HL-60 (cell line): Measurements from ENCODE around the gene NDUFA5.

Experiments used
- DNase-seq, 2 experiments: peaks; one replicate each; pipeline ENCODE4 v3.0.0-alpha.2; 2010 to 2020; ENCODE audit warnings: low read depth in 1 of 2, low spot score in 1 of 2
- H3K27ac ChIP-seq: fragments of 250-450 bp; sonication (Bioruptor Pico); replicated peaks from 2 replicates; pipeline ENCODE4 v1.5.1; 2020; ENCODE audit warnings: mild to moderate bottlenecking, moderate library complexity
- H3K27me3 ChIP-seq: fragments of 250-450 bp; sonication (Bioruptor Pico); 2 replicates; pipeline ENCODE4 v1.5.1; 2021; ENCODE audit warnings: mild to moderate bottlenecking, moderate library complexity; ENCODE audit not compliant: insufficient read depth, poor library complexity, severe bottlenecking
- H3K4me3 ChIP-seq: replicated peaks from 2 replicates; pipeline ENCODE4 v1.5.1; 2011; ENCODE audit warnings: mild to moderate bottlenecking, control low read depth, low read length; ENCODE audit not compliant: insufficient read depth
- CTCF ChIP-seq: IDR thresholded peaks from one replicate; pipeline ENCODE4 v1.5.1; 2011; ENCODE audit warnings: low read length, control low read depth, inconsistent platforms; ENCODE audit not compliant: insufficient read depth
- GABPA ChIP-seq: IDR thresholded peaks from 2 replicates; pipeline ENCODE4 v1.6.1; 2012; ENCODE audit warnings: low read depth
- POLR2AphosphoS5 ChIP-seq: IDR thresholded peaks from 2 replicates; pipeline ENCODE4 v1.6.1; 2012; ENCODE audit warnings: low read depth
- REST ChIP-seq: IDR thresholded peaks from 2 replicates; pipeline ENCODE4 v1.6.1; 2012; ENCODE audit warnings: low read depth; ENCODE audit not compliant: insufficient replicate concordance
- SPI1 ChIP-seq: IDR thresholded peaks from 2 replicates; pipeline ENCODE4 v1.6.1; 2012; ENCODE audit warnings: low read depth, mild to moderate bottlenecking, borderline replicate concordance

Gene NDUFA5

GRCh38 chr7:123548406-123548805 lies 9.2 kb downstream of the NDUFA5 start:
- H3K27ac ChIP-seq: no peak overlapping the region
- no peak for TF ChIP-seq POLR2AphosphoS5
- no peak for TF ChIP-seq SPI1
- no peak for TF ChIP-seq CTCF
- TF ChIP-seq REST: no peak
- DNase-seq: no peak
- H3K4me3 ChIP-seq: no peak overlapping the region
- H3K27me3 ChIP-seq: no peaks in the 10 kb centered on the region

- H3K4me3 ChIP-seq: no peak overlapping the region
- TF ChIP-seq POLR2AphosphoS5: no peak
- no peak for TF ChIP-seq REST
- TF ChIP-seq GABPA: no peak
- TF ChIP-seq SPI1: no peak
- TF ChIP-seq CTCF: no peak
- DNase-seq: no peak
- H3K27ac ChIP-seq: no peak overlapping the region
- H3K27me3 ChIP-seq: no peaks in the 10 kb centered on the region
Observed at GRCh38 chr7:123539871-123540270, 17.7 kb downstream of the NDUFA5 start.

- no peak overlapping the region for H3K4me3 ChIP-seq
- peaks cover 4% of the 10 kb centered on the region for H3K27me3 ChIP-seq
- DNase-seq: no peak
- no peak overlapping the region for H3K27ac ChIP-seq
- no peak for TF ChIP-seq POLR2AphosphoS5
- TF ChIP-seq REST: no peak
- TF ChIP-seq CTCF: no peak
- TF ChIP-seq SPI1: no peak
- no peak for TF ChIP-seq GABPA
Observed at GRCh38 chr7:123538897-123539296, 18.7 kb downstream of the NDUFA5 start.
